Measurements from ENCODE around the gene TNFRSF25. TPM values are rescaled to one million over a fixed set of nuclear protein-coding genes. Genes with fewer than 3 reads are reported as not detected.
"Not testable (repeated sequence)": the region's sequence is repeated elsewhere in the genome, so short reads cannot be mapped to it uniquely, and the experiment has no call there.

The TNFRSF25 gene
- total RNA-seq, 2 experiments from 2014 or later: 57.3 to 66.7 TPM

DNA sequence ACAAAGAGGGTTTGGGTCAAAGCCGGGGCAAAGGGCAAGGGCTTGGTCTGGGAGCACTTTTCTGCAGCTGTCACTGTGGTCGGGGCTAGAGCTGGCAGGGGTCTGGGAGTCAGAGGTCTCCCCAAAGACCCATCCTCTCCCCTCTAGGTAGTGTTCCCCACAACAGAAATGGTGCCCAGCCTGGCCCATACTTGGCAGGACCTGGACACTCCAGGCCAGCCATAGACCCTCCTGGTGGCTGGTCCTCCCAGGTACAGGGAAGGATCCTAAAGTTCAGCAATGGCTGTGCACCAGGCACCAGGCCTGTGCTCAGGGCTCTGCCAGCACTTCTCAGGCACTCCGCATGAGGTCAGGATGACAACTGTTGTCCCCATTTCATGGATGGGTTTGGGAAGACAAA is 30.4 kb downstream of the TNFRSF25 start:
- H3K36me3 Mint-ChIP-seq (ENCODE audit: low read depth): no peaks in the 10 kb centered on the region
- DNase-seq (no peak), ATAC-seq (no peak)
- H3K4me3 Mint-ChIP-seq: no peak overlapping the region
- H3K27ac Mint-ChIP-seq: no peak overlapping the region
- ChIA-PET CTCF (interaction anchor here (4.5 kb wide), 1 partner anchor 14 kb away, joined by 55 read pairs; the partner anchor contains the start of gene HES2), POLR2A (no interaction called here)
- no peaks in the 10 kb centered on the region for H3K9me3 Mint-ChIP-seq (ENCODE audit: low read depth)
- intact Hi-C loops (cut with DNase I, micrococcal nuclease): loop anchor here in 1 of 2 experiments (5.0 kb wide), 1 partner anchor 188 kb away; no protein-coding TSS in a partner anchor
- H3K27me3 Mint-ChIP-seq: peaks cover 10% of the 10 kb centered on the region
- peaks cover 2% of the 10 kb centered on the region for H3K4me1 Mint-ChIP-seq

DNA sequence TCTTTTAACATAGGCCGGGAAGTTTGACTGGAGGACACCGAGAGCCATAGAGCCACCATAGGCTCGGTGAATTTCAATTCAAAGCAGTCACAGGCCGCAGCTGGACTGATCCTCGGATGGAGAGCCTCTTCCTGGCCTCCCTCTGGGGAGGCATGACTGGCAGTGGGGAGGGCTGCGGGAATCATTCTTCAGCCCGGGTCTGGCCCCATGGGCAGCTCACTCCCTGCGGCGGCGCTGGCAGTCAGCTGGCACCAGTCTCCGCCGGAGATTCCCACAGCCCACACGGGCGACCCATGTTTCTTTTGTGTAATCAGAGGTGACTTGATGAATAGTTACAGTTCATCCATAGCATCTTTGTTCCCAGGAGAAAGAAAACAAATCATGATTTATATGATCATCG is 30.8 kb downstream of the TNFRSF25 start:
- no peak for DNase-seq
- no peaks in the 10 kb centered on the region for H3K9me3 Mint-ChIP-seq (ENCODE audit: low read depth)
- H3K4me1 Mint-ChIP-seq: peaks cover 2% of the 10 kb centered on the region
- H3K27ac Mint-ChIP-seq: no peak overlapping the region
- intact Hi-C loops (cut with DNase I, micrococcal nuclease): loop anchor here in 1 of 2 experiments (5.0 kb wide), 1 partner anchor 188 kb away; no protein-coding TSS in a partner anchor
- ChIA-PET CTCF (interaction anchor here (0.6 to 4.5 kb wide), 3 partner anchors 9 to 116 kb away, joined by 3 to 55 read pairs (median 4); partner anchors contain the start of gene HES2), POLR2A (no interaction called here)
- no peak overlapping the region for H3K4me3 Mint-ChIP-seq
- H3K36me3 Mint-ChIP-seq (ENCODE audit: low read depth): no peaks in the 10 kb centered on the region
- no peak for ATAC-seq
- H3K27me3 Mint-ChIP-seq: peaks cover 10% of the 10 kb centered on the region

DNA sequence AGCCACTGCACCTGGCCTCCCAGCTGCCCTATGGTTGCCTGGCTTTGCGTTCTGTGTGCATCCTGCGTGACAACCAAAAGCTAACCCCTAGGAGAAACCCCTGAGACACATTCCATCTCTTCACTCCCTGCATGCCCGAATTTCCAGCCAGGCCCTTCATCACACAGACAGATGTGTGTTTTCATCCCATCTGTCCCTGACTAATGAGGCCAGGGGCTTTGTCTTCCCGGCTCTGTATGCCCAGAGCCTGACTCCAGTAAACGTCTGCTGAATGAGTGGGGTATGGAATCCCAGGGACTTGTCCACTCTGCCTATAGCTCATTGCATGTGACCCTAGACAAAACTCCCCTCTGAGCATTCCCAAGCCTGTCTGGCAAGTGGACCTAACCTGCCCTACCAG is 31.8 kb downstream of the TNFRSF25 start:
- Mint-ChIP-seq H3K36me3 (ENCODE audit: low read depth) (no peaks in the 10 kb centered on the region), H3K27me3 (peaks cover 6% of the 10 kb centered on the region), H3K4me3 (no peak overlapping the region), H3K9me3 (ENCODE audit: low read depth) (no peaks in the 10 kb centered on the region), H3K4me1 (peaks cover under 1% of the 10 kb centered on the region), H3K27ac (no peak overlapping the region)
- no peak for ATAC-seq
- ChIA-PET CTCF (interaction anchor here (0.6 kb wide), 1 partner anchor 115 kb away, joined by 4 read pairs; no protein-coding TSS in a partner anchor), POLR2A (no interaction called here)
- intact Hi-C loops (cut with DNase I, micrococcal nuclease): no loop called here
- DNase-seq: no peak

DNA sequence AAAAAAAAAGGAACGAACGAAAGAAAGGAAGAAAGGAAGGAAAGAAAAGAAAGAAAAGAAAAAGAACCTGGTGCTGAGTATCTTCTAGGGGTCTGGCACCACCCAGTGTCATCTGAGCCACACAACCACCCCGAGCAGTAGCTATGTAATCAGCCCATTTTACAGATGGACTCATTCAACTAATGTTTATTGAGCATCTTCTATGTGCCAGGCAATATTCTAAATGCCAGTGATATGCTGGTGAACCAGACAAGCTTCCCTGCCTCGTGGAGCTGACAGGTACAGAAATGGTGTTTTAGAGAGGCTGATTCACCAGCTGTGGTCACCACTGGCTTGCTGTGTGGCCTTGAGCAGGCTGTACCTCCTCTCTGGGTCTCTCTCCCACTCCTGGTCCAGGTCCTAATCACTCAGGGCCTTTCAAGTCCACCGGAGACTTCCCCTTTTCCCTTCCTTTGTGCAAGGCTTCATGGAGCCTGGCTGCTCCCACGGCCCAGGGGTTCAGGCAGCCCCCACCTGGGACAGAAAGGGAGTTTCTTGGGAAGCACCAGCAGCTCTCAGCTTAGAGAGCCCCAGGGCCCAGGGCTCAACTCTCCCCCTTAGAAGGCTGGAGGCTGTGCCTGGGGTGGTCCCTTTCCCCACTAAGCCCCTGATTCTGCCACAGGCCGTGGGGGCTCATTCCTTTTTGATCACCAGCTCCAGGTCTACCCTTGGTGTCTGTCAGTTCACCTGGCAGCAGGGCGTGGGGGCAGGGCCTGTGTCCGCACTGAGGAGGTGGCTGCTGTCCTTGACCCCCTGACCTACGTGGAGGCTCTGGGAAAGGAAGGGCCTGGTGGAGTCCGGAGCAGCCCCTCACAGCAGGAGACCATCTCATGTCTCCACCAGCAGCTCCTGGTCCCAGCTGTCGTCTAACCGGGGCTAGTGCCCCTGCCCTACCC is 34.1 kb downstream of the TNFRSF25 start:
- H3K4me1 Mint-ChIP-seq: not testable (repeated sequence)
- ChIA-PET CTCF (interaction anchor here (1.1 to 1.6 kb wide), 3 partner anchors 9 to 11 kb away, joined by 3 to 5 read pairs (median 3); no protein-coding TSS in a partner anchor), POLR2A (interaction anchor here (0.5 kb wide), 1 partner anchor 104 kb away, joined by 4 read pairs; no protein-coding TSS in a partner anchor)

DNA sequence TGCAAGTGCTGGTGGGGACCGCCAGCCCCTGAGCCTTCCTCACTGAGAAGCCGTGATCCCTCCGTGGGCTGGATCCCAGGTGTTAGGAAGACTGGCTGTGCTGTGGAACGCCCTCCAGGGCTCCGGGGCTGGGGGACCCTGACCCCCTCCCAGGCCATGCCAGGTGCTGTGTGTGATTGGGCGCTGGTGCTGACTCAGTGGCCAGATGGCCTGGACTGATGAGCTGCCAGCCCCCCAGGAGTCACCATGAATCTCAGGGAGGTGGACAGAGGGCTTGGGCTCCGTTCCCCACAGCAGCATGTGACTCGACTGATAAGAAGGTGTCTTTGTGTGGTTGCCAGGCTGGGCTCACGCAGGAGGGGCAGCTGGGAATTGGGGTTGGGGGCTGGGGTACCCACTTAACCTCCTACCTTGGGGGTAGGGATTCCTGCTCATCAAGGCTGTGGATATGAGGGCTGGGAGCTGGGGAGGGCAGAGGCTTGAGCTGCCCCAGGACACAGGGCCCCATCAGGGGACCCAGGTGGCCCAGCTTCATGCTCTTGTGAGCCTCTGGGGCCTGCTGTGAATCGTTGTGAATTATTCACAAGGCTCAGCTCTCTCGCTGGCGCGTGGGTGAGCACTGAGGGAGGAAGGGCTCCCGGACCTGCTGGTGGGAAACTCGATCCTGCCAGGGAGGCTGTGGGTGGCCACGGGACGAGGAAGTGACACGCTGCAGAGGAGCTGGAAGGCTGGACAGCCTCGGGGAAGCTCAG is 36.1 kb downstream of the TNFRSF25 start:
- H3K27me3 Mint-ChIP-seq: peaks cover 11% of the 10 kb centered on the region
- CTCF ChIA-PET: interaction anchor here (1.4 kb wide), 1 partner anchor 9 kb away, joined by 7 read pairs; no protein-coding TSS in a partner anchor
- H3K27ac Mint-ChIP-seq; intact Hi-C loops (cut with DNase I, micrococcal nuclease); H3K9me3 Mint-ChIP-seq (ENCODE audit: low read depth); ATAC-seq; H3K36me3 Mint-ChIP-seq (ENCODE audit: low read depth); DNase-seq; H3K4me1 Mint-ChIP-seq; H3K4me3 Mint-ChIP-seq: not testable (repeated sequence)
- POLR2A ChIA-PET: interaction anchor here (0.5 kb wide), 1 partner anchor 151 kb away, joined by 5 read pairs; no protein-coding TSS in a partner anchor

More for the DNA sequence above, 34.1 kb downstream of the TNFRSF25 start:
- intact Hi-C loops (cut with DNase I, micrococcal nuclease); ATAC-seq; H3K36me3 Mint-ChIP-seq (ENCODE audit: low read depth); H3K27ac Mint-ChIP-seq; H3K4me3 Mint-ChIP-seq; H3K9me3 Mint-ChIP-seq (ENCODE audit: low read depth); DNase-seq; H3K27me3 Mint-ChIP-seq: not testable (repeated sequence)

DNA sequence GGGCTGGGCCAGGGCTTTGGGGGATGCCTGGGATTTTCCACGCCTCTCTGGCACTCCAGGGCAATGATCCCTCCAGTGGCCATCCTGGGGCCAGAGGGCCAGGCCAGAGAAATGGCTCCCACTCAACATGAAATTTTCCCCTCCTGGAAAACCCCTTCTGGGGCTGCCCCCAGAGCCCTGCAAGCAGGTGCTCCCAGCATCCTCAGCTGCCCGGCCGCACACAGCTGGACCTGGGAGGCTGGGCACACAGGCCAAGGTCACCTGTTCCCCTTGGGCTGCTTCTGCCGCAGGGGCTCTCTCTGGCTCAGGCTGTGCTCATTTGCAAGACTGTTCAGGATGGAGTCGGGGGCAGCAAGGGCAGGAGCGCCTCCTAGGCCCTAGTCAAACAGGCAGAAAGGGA is 37.5 kb downstream of the TNFRSF25 start:
- not testable (repeated sequence) for H3K36me3 Mint-ChIP-seq (ENCODE audit: low read depth); H3K27ac Mint-ChIP-seq

DNA sequence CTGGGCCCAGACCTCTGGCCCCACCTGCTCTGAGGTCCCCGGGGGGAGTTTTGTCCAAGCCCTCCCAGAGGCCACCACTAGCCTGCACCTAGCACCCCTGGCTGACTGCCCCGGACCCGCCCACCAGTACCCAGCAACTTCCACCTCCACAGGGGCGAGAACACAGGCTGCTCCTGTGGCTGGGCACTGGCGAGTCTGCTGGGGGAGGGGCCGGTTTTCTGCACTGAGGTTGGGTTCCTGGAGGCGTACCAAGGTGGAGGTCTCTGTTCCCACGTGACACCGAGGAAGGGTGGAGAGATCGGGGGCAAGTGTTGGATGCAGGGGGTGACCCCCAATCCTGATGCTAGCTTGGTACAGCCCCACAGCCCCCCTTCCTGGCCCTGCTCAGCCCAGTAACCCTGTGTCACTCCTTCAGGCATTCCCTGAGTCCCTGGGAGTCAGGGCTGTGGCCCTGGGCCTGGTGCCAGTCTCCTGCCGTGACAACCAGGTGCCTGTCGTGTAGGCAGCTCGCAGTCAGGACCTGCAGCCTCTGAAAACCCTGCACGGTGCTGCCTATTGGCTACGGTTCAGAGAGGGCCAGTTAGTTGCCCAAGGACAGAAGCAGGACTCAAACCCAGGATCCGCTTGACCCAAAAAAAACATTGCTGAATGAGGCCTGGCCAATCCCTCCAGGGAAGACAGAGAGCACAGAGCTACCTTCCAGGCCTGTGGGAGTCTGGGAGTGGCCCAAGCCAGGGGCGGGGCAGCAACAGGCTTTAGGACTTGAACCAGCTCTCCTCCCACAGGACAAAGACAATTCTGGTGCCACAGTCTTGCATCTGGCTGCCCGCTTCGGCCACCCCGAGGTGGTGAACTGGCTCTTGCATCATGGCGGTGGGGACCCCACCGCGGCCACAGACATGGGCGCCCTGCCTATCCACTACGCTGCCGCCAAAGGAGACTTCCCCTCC is 38.3 kb downstream of the TNFRSF25 start:
- H3K9me3 Mint-ChIP-seq (ENCODE audit: low read depth): no peaks in the 10 kb centered on the region
- ATAC-seq (no peak), DNase-seq (no peak)
- no peak overlapping the region for H3K4me3 Mint-ChIP-seq
- ChIA-PET POLR2A (no interaction called here), CTCF (interaction anchor here (0.6 to 2.6 kb wide), 3 partner anchors 10 to 502 kb away, joined by 3 to 16 read pairs (median 3); no protein-coding TSS in a partner anchor)
- intact Hi-C loops (cut with DNase I, micrococcal nuclease): no loop called here
- peaks cover 18% of the 10 kb centered on the region for H3K27me3 Mint-ChIP-seq
- H3K36me3 Mint-ChIP-seq (ENCODE audit: low read depth): no peaks in the 10 kb centered on the region
- H3K27ac Mint-ChIP-seq: no peak overlapping the region
- H3K4me1 Mint-ChIP-seq: peaks cover 9% of the 10 kb centered on the region

More for the DNA sequence above, 37.5 kb downstream of the TNFRSF25 start:
- POLR2A ChIA-PET; intact Hi-C loops (cut with DNase I, micrococcal nuclease); CTCF ChIA-PET; H3K4me1 Mint-ChIP-seq; H3K4me3 Mint-ChIP-seq; DNase-seq; H3K9me3 Mint-ChIP-seq (ENCODE audit: low read depth); ATAC-seq: not testable (repeated sequence)
- peaks cover 15% of the 10 kb centered on the region for H3K27me3 Mint-ChIP-seq

DNA sequence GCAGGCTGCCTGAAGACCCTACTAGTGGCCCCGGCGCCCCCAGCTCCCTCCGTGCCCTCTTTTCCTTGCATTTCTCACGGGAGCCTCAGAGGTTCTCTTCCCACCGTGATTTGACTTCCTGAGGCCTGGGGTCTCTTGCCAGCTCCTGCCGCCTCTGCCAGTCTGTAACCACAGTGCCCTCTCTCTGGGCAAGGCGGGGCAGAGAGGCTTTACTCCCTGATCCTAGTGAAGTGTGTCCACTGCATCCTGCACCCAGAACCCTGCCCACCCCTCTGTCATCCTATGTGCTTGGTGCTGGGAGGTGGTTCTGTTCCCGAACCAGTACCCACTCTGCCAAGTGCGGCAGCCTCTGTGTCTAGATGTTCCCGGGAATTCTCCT is 39.0 kb downstream of the TNFRSF25 start:
- peaks cover 9% of the 10 kb centered on the region for H3K4me1 Mint-ChIP-seq
- no peak overlapping the region for H3K4me3 Mint-ChIP-seq
- H3K9me3 Mint-ChIP-seq (ENCODE audit: low read depth): no peaks in the 10 kb centered on the region
- ChIA-PET CTCF (interaction anchor here (0.6 to 2.6 kb wide), 2 partner anchors 11 to 66 kb away, joined by 3 to 16 read pairs; no protein-coding TSS in a partner anchor), POLR2A (no interaction called here)
- no peak overlapping the region for H3K27ac Mint-ChIP-seq
- H3K27me3 Mint-ChIP-seq: peaks cover 20% of the 10 kb centered on the region
- DNase-seq (no peak), ATAC-seq (no peak)
- intact Hi-C loops (cut with DNase I, micrococcal nuclease): no loop called here
- H3K36me3 Mint-ChIP-seq (ENCODE audit: low read depth): no peaks in the 10 kb centered on the region

DNA sequence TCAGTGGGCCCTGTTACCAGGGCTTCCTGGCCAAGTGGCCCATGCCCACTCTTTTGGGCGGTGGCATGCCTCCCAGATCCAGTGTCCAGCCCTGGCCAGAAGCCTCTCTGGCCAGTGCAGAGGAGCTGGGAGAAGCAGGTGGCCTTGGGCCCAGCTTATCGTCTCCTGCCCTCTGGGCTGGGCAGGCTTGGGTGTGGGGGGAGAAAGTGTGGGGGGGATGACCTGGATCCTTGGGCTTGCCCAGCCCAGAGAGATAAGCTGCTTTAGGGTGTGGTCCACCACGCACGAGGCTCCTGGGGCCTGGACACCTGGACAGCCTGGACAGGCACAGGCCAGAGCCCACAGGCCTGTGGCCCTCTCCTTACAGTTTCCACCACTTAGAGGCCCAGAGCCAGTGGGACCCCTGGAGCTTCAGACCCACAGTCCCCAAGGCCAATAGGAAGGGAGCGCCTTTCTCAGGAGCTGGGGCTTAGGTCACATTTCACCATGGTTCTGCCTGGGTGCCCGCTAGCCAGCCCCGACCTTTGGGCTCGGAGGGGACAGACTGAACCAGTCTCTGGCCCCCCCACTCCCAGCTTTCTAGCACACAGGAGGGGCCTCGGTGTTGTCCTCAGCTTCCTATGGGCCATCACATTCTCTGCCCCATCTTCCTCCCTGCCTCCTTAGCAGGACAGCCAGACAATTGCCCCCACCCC is 39.5 kb downstream of the TNFRSF25 start:
- intact Hi-C loops (cut with DNase I, micrococcal nuclease): no loop called here
- no peak for ATAC-seq
- H3K4me1 Mint-ChIP-seq: peaks cover 9% of the 10 kb centered on the region
- ChIA-PET CTCF (interaction anchor here (0.6 to 2.6 kb wide), 3 partner anchors 8 to 67 kb away, joined by 3 to 16 read pairs (median 3); no protein-coding TSS in a partner anchor), POLR2A (no interaction called here)
- H3K36me3 Mint-ChIP-seq (ENCODE audit: low read depth): no peaks in the 10 kb centered on the region
- H3K27me3 Mint-ChIP-seq: peaks cover 24% of the 10 kb centered on the region
- H3K9me3 Mint-ChIP-seq (ENCODE audit: low read depth): no peaks in the 10 kb centered on the region
- H3K27ac Mint-ChIP-seq: no peak overlapping the region
- no peak for DNase-seq
- H3K4me3 Mint-ChIP-seq: no peak overlapping the region

DNA sequence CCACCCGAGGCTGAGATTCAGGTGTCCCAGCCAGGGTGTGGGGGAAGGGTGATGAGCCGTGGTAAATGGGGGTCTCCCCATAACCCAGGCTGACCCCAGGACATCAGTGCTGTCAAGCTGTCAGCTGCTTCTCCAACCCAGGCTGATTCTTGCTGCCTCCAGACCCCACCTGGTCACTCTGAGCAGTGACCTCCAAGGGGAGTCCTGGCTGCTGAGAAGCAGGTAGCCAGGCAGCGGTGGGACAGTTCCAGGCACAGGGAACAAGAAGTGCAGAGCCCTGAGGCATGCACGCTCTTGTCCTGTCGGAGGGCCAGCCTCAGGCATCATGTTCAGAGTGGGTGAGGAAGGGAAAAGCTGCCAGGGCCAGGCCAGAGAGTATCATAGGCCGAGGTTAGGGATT is 40.3 kb downstream of the TNFRSF25 start:
- ATAC-seq (no peak), DNase-seq (no peak)
- Mint-ChIP-seq H3K27ac (no peak overlapping the region), H3K4me1 (peaks cover 9% of the 10 kb centered on the region), H3K9me3 (ENCODE audit: low read depth) (no peaks in the 10 kb centered on the region), H3K27me3 (peaks cover 30% of the 10 kb centered on the region), H3K36me3 (ENCODE audit: low read depth) (no peaks in the 10 kb centered on the region), H3K4me3 (no peak overlapping the region)
- intact Hi-C loops (cut with DNase I, micrococcal nuclease): loop anchor here in 1 of 2 experiments (2.0 kb wide), 1 partner anchor 13 kb away; no protein-coding TSS in a partner anchor
- ChIA-PET POLR2A (no interaction called here), CTCF (interaction anchor here (0.7 to 2.6 kb wide), 2 partner anchors 9 to 12 kb away, joined by 3 to 16 read pairs; no protein-coding TSS in a partner anchor)
